ENCODE results near the gene HGFAC. TPM values are rescaled to one million over a fixed set of nuclear protein-coding genes. Genes with fewer than 3 reads are reported as not detected.

The HGFAC gene
- polyA plus RNA-seq, 1 of the 3 experiments (the other 2 are of a cell fraction), result 0.43 TPM

DNA sequence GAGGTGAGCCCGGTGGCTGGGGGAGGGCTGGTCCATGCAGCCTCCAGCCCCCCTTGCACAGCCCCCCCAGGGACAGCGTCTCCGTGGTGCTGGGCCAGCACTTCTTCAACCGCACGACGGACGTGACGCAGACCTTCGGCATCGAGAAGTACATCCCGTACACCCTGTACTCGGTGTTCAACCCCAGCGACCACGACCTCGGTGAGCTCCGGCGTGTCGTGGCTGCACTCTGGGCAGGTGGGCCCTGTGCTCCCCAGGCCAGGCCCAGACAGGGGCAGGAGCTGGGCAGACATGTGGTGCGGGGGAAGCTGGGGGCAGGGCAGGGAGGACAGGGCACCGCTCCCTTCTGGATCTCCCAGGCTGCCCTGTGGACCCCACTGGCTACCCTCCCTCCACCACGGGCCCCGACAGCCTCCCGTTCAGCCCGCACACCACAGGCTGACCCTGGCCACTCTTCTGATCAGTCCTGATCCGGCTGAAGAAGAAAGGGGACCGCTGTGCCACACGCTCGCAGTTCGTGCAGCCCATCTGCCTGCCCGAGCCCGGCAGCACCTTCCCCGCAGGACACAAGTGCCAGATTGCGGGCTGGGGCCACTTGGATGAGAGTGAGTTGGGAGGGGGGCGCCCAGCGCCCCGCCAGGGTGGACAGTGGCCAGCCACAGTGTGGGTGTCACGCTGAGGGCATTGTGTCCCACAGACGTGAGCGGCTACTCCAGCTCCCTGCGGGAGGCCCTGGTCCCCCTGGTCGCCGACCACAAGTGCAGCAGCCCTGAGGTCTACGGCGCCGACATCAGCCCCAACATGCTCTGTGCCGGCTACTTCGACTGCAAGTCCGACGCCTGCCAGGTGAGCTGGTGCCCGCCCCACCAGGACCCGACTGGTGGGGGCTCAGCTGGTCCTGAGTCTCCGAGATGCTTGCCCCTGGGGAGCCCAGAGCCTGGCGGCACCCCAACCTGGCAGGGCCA lies 5.9 kb downstream of the HGFAC start:
- CTCF ChIA-PET, result interaction anchor here (1.2 to 2.6 kb wide), 3 partner anchors 33 to 341 kb away, joined by 3 to 11 read pairs (median 10); no protein-coding TSS in a partner anchor
- H3K4me1 ChIP-seq (ENCODE audit: control insufficient read depth in 1 of 2, insufficient read depth in 2 of 2, low read depth in 1 of 2, low read length in 1 of 2), result no peaks in the 10 kb centered on the region
- WGBS (ENCODE audit: low lambda C conversion rate), result 86% methylated on average over 15 of the region's 53 CpGs
- H3K4me2 ChIP-seq, result no peak overlapping the region
- H4K20me1 ChIP-seq (ENCODE audit: insufficient read depth), result no peaks in the 10 kb centered on the region
- H3K4me3 ChIP-seq (ENCODE audit: low read depth in 2 of 2, low read length in 1 of 2), result no peak overlapping the region
- no peaks in the 10 kb centered on the region for H3K79me2 ChIP-seq (ENCODE audit: insufficient read depth)
- H3K9ac ChIP-seq, result no peak overlapping the region
- H2AFZ ChIP-seq (ENCODE audit: low read depth), result no peak overlapping the region
- POLR2A ChIA-PET, result no interaction called here
- peaks cover 6% of the 10 kb centered on the region for H3F3A ChIP-seq (replicated peaks; ENCODE audit: insufficient read depth)
- no peak for DNase-seq
- H3K9me3 ChIP-seq, result no peaks in the 10 kb centered on the region
- no peaks in the 10 kb centered on the region for H3K9me2 ChIP-seq
- no peaks in the 10 kb centered on the region for H3K27me3 ChIP-seq (ENCODE audit: insufficient read depth)
- no peaks in the 10 kb centered on the region for H3K36me3 ChIP-seq (replicated peaks in 1 of 2; ENCODE audit: control insufficient read depth in 1 of 2, insufficient read depth in 2 of 2, low read length in 1 of 2)
- TF ChIP-seq, protein P1, sequence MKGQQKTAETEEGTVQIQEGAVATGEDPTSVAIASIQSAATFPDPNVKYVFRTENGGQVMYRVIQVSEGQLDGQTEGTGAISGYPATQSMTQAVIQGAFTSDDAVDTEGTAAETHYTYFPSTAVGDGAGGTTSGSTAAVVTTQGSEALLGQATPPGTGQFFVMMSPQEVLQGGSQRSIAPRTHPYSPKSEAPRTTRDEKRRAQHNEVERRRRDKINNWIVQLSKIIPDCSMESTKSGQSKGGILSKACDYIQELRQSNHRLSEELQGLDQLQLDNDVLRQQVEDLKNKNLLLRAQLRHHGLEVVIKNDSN (IDR thresholded peaks at IDR 0.05; ENCODE audit: borderline replicate concordance, low read depth), result no peak
- TF ChIP-seq FOXJ3 (CRISPR knock-in tag; IDR thresholded peaks at IDR 0.05) (no peak), NRF1 (IDR thresholded peaks at IDR 0.05; ENCODE audit: low read depth, low read length) (no peak), RXRA (IDR thresholded peaks at IDR 0.05; ENCODE audit: borderline replicate concordance, low read depth) (no peak), POLR2AphosphoS5 (IDR thresholded peaks at IDR 0.05; ENCODE audit: low read depth, low read length) (no peak), TEAD4 (IDR thresholded peaks at IDR 0.05; ENCODE audit: borderline replicate concordance, insufficient read depth) (no peak), FOSL2 (IDR thresholded peaks at IDR 0.05; ENCODE audit: borderline replicate concordance, low read depth) (no peak)
- TF ChIP-seq, protein P2, sequence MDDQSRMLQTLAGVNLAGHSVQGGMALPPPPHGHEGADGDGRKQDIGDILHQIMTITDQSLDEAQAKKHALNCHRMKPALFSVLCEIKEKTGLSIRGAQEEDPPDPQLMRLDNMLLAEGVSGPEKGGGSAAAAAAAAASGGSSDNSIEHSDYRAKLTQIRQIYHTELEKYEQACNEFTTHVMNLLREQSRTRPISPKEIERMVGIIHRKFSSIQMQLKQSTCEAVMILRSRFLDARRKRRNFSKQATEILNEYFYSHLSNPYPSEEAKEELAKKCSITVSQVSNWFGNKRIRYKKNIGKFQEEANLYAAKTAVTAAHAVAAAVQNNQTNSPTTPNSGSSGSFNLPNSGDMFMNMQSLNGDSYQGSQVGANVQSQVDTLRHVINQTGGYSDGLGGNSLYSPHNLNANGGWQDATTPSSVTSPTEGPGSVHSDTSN (IDR thresholded peaks at IDR 0.05), result no peak
- H3K27ac ChIP-seq (ENCODE audit: low read depth in 2 of 2, low read length in 1 of 2), result no peak overlapping the region

DNA sequence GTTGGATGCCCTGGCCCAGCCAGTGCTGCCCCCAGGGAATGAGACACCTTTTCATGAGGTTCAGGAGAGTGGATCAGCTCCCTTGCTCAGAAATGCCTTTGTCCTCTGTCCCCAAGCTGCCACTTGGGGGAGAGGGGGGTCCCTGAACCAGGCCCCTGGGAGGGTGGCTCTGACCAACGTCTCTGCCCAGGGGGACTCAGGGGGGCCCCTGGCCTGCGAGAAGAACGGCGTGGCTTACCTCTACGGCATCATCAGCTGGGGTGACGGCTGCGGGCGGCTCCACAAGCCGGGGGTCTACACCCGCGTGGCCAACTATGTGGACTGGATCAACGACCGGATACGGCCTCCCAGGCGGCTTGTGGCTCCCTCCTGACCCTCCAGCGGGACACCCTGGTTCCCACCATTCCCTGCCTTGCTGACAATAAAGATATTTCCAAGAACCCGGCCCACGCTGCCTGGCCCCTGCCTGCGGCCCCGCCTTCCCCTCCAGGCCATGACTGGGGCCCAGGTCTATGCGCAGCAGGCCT lies 7.3 kb downstream of the HGFAC start:
- POLR2A ChIA-PET, result interaction anchor here (0.7 kb wide), 1 partner anchor 868 kb away, joined by 3 read pairs; no protein-coding TSS in a partner anchor
- TF ChIP-seq GABPA (IDR thresholded peaks at IDR 0.05; ENCODE audit: low read depth) (no peak), FOSL2 (IDR thresholded peaks at IDR 0.05; ENCODE audit: borderline replicate concordance, low read depth) (no peak), NRF1 (IDR thresholded peaks at IDR 0.05; ENCODE audit: low read depth, low read length) (no peak), NFIC (IDR thresholded peaks at IDR 0.05; ENCODE audit: borderline replicate concordance) (no peak), YY1 (IDR thresholded peaks at IDR 0.05; ENCODE audit: low read depth) (no peak)
- TF ChIP-seq, protein P2 (IDR thresholded peaks at IDR 0.05), result no peak
- TF ChIP-seq, protein P3, sequence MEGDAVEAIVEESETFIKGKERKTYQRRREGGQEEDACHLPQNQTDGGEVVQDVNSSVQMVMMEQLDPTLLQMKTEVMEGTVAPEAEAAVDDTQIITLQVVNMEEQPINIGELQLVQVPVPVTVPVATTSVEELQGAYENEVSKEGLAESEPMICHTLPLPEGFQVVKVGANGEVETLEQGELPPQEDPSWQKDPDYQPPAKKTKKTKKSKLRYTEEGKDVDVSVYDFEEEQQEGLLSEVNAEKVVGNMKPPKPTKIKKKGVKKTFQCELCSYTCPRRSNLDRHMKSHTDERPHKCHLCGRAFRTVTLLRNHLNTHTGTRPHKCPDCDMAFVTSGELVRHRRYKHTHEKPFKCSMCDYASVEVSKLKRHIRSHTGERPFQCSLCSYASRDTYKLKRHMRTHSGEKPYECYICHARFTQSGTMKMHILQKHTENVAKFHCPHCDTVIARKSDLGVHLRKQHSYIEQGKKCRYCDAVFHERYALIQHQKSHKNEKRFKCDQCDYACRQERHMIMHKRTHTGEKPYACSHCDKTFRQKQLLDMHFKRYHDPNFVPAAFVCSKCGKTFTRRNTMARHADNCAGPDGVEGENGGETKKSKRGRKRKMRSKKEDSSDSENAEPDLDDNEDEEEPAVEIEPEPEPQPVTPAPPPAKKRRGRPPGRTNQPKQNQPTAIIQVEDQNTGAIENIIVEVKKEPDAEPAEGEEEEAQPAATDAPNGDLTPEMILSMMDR (IDR thresholded peaks at IDR 0.05), result no peak
- TF ChIP-seq, protein P4, sequence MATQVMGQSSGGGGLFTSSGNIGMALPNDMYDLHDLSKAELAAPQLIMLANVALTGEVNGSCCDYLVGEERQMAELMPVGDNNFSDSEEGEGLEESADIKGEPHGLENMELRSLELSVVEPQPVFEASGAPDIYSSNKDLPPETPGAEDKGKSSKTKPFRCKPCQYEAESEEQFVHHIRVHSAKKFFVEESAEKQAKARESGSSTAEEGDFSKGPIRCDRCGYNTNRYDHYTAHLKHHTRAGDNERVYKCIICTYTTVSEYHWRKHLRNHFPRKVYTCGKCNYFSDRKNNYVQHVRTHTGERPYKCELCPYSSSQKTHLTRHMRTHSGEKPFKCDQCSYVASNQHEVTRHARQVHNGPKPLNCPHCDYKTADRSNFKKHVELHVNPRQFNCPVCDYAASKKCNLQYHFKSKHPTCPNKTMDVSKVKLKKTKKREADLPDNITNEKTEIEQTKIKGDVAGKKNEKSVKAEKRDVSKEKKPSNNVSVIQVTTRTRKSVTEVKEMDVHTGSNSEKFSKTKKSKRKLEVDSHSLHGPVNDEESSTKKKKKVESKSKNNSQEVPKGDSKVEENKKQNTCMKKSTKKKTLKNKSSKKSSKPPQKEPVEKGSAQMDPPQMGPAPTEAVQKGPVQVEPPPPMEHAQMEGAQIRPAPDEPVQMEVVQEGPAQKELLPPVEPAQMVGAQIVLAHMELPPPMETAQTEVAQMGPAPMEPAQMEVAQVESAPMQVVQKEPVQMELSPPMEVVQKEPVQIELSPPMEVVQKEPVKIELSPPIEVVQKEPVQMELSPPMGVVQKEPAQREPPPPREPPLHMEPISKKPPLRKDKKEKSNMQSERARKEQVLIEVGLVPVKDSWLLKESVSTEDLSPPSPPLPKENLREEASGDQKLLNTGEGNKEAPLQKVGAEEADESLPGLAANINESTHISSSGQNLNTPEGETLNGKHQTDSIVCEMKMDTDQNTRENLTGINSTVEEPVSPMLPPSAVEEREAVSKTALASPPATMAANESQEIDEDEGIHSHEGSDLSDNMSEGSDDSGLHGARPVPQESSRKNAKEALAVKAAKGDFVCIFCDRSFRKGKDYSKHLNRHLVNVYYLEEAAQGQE (IDR thresholded peaks at IDR 0.05; ENCODE audit: low read depth, low read length), result no peak

More for the DNA sequence above, 7.3 kb downstream of the HGFAC start:
- 91% methylated on average over 19 of the region's 21 CpGs for WGBS (ENCODE audit: low lambda C conversion rate)
- DNase-seq, result no peak
- Histone ChIP-seq H3K27me3 (ENCODE audit: insufficient read depth) (no peaks in the 10 kb centered on the region), H3K4me2 (no peak overlapping the region), H3K9me2 (no peaks in the 10 kb centered on the region), H3K79me2 (ENCODE audit: insufficient read depth) (no peaks in the 10 kb centered on the region), H2AFZ (ENCODE audit: low read depth) (no peak overlapping the region), H3K27ac (ENCODE audit: low read depth in 2 of 2, low read length in 1 of 2) (no peak overlapping the region), H3F3A (replicated peaks; ENCODE audit: insufficient read depth) (peaks cover 6% of the 10 kb centered on the region), H3K4me3 (ENCODE audit: low read depth in 2 of 2, low read length in 1 of 2) (no peak overlapping the region), H3K9ac (no peak overlapping the region), H3K9me3 (no peaks in the 10 kb centered on the region), H3K4me1 (ENCODE audit: control insufficient read depth in 1 of 2, insufficient read depth in 2 of 2, low read depth in 1 of 2, low read length in 1 of 2) (no peaks in the 10 kb centered on the region), H4K20me1 (ENCODE audit: insufficient read depth) (no peaks in the 10 kb centered on the region), H3K36me3 (replicated peaks in 1 of 2; ENCODE audit: control insufficient read depth in 1 of 2, insufficient read depth in 2 of 2, low read length in 1 of 2) (no peaks in the 10 kb centered on the region)
- CTCF ChIA-PET, result interaction anchor here (0.6 to 2.6 kb wide), 3 partner anchors 30 to 103 kb away, joined by 3 to 11 read pairs (median 10); no protein-coding TSS in a partner anchor
